ENCODE results near the gene EFCAB7. TPM values are rescaled to one million over a fixed set of nuclear protein-coding genes. Genes with fewer than 3 reads are reported as not detected.

EFCAB7 gene, protein sequence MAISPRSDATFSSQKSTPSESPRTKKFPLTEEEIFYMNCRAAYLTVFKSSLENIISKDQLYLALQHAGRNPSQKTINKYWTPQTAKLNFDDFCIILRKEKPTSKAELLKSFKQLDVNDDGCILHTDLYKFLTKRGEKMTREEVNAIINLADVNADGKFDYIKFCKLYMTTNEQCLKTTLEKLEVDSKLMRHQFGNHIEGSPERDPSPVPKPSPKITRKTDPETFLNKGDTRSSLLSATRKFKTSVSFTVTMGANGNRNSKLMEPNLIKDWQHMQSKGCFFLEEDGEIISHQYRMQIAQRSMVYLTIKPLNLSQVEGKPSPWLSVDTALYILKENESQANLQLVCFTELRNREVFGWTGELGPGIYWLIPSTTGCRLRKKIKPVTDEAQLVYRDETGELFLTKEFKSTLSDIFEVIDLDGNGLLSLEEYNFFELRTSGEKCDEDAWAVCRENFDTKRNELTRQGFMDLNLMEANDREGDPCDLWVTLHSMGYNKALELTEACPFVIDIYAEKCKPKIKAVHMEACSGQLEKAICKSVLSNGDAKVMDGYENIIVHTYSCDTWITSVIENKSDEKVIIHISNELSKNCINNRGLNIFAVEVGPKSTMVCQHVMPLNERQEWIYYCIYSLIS
- polyA plus RNA-seq (2012; ENCODE audit: insufficient read length, low read depth): 0.70 TPM

DNA sequence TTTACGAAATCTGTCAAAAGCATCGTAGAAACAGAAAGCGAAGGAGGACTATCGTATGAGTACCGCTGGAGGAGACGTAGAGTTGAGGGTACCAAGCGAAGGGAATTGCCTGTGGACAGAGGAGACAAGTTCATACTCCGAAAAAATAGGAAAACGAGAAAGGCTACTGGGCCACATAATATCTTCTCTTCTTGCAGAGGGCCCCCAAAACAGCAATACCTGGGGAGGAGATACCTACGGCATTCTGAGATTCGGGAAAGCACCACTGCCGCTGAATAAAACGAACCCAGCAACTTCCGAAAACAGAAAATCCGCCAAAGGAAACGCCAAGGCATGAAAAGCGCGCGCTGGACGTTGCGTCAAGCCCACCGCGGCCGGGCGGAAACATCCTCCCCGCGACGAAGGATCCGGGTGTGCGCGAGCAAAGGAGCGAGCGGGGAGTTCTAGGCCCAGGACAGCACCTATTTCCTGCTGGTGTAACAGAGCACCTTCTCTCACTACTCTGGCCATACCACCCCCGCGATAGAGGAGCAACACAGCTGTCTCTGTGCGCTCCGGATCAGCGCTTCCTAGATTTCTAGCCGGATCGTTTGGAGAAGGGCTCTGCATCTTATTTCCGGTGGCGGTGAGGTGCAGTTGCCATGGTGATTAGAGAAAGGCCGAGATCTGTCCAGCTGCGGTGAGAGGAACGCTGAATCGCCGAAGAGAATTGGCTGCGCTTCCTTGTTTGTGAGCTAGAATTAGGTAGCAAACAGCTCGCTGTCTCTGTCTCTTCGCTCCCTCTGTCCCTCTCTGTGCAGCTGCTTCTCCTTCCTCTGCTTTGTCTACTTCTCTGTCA is at the start of gene EFCAB7, which contains the start of gene ITGB3BP:
EFCAB7 (plus strand) TSS at position 635 of the 838 bp plus-strand sequence. CDS start 2,048 bp downstream, outside the sequence.
ITGB3BP (minus strand) TSS at position 335 of the 838 bp plus-strand sequence; CDS start at position 243, 92 bp downstream.
- TF ChIP-seq, protein P1, sequence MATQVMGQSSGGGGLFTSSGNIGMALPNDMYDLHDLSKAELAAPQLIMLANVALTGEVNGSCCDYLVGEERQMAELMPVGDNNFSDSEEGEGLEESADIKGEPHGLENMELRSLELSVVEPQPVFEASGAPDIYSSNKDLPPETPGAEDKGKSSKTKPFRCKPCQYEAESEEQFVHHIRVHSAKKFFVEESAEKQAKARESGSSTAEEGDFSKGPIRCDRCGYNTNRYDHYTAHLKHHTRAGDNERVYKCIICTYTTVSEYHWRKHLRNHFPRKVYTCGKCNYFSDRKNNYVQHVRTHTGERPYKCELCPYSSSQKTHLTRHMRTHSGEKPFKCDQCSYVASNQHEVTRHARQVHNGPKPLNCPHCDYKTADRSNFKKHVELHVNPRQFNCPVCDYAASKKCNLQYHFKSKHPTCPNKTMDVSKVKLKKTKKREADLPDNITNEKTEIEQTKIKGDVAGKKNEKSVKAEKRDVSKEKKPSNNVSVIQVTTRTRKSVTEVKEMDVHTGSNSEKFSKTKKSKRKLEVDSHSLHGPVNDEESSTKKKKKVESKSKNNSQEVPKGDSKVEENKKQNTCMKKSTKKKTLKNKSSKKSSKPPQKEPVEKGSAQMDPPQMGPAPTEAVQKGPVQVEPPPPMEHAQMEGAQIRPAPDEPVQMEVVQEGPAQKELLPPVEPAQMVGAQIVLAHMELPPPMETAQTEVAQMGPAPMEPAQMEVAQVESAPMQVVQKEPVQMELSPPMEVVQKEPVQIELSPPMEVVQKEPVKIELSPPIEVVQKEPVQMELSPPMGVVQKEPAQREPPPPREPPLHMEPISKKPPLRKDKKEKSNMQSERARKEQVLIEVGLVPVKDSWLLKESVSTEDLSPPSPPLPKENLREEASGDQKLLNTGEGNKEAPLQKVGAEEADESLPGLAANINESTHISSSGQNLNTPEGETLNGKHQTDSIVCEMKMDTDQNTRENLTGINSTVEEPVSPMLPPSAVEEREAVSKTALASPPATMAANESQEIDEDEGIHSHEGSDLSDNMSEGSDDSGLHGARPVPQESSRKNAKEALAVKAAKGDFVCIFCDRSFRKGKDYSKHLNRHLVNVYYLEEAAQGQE (IDR thresholded peaks at IDR 0.05; ENCODE audit: insufficient read depth in 1 of 2, low read depth in 2 of 2, low read length in 2 of 2): peak; percentile 67 to 82
- TF ChIP-seq FOXP2 (optimal IDR thresholded peaks at IDR 0.05; ENCODE audit: borderline replicate concordance, extremely low read depth, extremely low read length, insufficient read depth) (peak; percentile 74), POLR2AphosphoS5 (IDR thresholded peaks at IDR 0.05; ENCODE audit: low read depth, low read length) (peak; percentile 84), SIN3A (IDR thresholded peaks at IDR 0.05; ENCODE audit: borderline replicate concordance, insufficient read depth, low read length) (peak; percentile 86; the same call in 1 of the 2 replicates), TAF1 (IDR thresholded peaks at IDR 0.05; ENCODE audit: borderline replicate concordance, insufficient read depth, low read length) (peak; percentile 88; the same call in 1 of the 2 replicates)

DNA sequence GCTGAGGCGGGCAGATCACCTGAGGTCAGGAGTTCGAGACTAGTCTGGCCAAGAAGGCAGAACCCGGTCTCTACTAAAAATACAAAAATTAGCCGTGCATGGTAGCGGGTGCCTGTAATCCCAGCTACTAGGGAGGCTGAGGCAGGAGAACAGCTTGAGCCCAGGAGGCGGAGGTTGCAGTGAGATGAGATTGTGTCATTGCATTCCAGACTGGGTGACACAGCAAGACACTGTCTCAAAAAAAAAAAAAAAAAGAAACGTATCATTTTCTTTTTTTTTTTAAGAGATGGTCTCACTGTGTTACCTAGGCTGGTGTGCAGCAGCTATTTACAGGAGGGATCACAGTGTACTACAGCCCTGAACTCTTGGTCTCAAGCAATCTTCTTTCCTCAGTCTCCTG is 47.6 kb upstream of the EFCAB7 start:
- TF ChIP-seq POLR2AphosphoS5 (IDR thresholded peaks at IDR 0.05; ENCODE audit: low read depth, low read length): no peak
- TF ChIP-seq, protein P1 (IDR thresholded peaks at IDR 0.05; ENCODE audit: insufficient read depth in 1 of 2, low read depth in 2 of 2, low read length in 2 of 2): no peak

DNA sequence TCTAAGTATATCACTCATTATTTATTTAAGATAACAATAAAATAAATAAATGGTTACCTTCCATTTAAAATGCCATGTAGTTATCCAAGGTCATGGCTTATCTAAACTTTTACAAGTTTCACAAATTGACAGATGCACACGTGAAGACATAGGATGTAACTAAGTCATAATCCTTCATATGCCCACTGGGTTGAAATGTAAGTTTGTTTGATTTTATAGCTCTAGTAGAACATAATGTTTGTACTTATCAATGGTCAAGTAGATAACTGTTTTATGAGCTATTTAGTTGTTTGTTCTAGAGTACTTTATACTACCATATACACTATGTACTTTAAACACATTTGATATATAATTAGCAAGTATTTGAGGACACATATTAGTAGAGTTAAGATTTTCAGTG is 43.3 kb upstream of the EFCAB7 start:
- TF ChIP-seq FOXP2 (optimal IDR thresholded peaks at IDR 0.05; ENCODE audit: borderline replicate concordance, extremely low read depth, extremely low read length, insufficient read depth) (no peak), SIN3A (IDR thresholded peaks at IDR 0.05; ENCODE audit: borderline replicate concordance, insufficient read depth, low read length) (no peak), TAF1 (IDR thresholded peaks at IDR 0.05; ENCODE audit: borderline replicate concordance, insufficient read depth, low read length) (no peak), POLR2AphosphoS5 (IDR thresholded peaks at IDR 0.05; ENCODE audit: low read depth, low read length) (no peak)
- TF ChIP-seq, protein P1 (IDR thresholded peaks at IDR 0.05; ENCODE audit: insufficient read depth in 1 of 2, low read depth in 2 of 2, low read length in 2 of 2): no peak

DNA sequence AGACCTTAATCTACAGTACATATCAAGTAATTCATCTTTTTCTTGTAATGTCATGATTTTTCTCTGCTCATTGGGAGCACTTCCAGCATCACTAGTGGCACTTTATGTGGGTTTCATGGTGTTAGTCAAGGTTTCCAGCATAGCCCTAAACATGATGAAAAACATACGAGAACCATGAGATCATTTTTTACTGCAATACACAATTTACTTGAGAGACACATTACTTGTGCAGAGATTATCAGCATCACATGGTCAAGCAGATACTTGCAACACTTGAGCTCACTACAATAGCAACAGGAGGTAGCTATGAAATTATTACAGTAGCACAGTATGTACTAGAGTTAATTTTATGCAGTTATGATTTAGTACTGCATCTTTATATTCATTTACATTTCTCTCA is 36.7 kb upstream of the EFCAB7 start:
- TF ChIP-seq SIN3A (IDR thresholded peaks at IDR 0.05; ENCODE audit: borderline replicate concordance, insufficient read depth, low read length): no peak
- no peak for TF ChIP-seq POLR2AphosphoS5 (IDR thresholded peaks at IDR 0.05; ENCODE audit: low read depth, low read length)
- no peak for TF ChIP-seq TAF1 (IDR thresholded peaks at IDR 0.05; ENCODE audit: borderline replicate concordance, insufficient read depth, low read length)
- TF ChIP-seq FOXP2 (optimal IDR thresholded peaks at IDR 0.05; ENCODE audit: borderline replicate concordance, extremely low read depth, extremely low read length, insufficient read depth): no peak
- TF ChIP-seq, protein P1 (IDR thresholded peaks at IDR 0.05; ENCODE audit: insufficient read depth in 1 of 2, low read depth in 2 of 2, low read length in 2 of 2): no peak
